Upper lobe of right lung (tissue), 1 donor: ENCODE measurements around the gene RFNG. TPM values are rescaled to one million over a fixed set of nuclear protein-coding genes. Genes with fewer than 3 reads are reported as not detected.
A peak's percentile ranks its signal among the peaks of the same experiment; 100 is the strongest.

Source experiments
- ATAC-seq: fragments of 200-7000 bp; cut with Tn5 transposase; one replicate; pipeline ENCODE4 v1.9.1; 2020; ENCODE audit warnings: mild to moderate bottlenecking, moderate library complexity
- DNase-seq: peaks from one replicate; pipeline ENCODE4 v3.0.0-alpha.2; 2020
- H3K27ac ChIP-seq: fragments of 200-600 bp; one replicate; pipeline ENCODE4 v1.8.0; 2022
- H3K27me3 ChIP-seq: fragments of 200-600 bp; one replicate; pipeline ENCODE4 v1.8.0; 2022; ENCODE audit warnings: mild to moderate bottlenecking
- H3K36me3 ChIP-seq: fragments of 200-600 bp; one replicate; pipeline ENCODE4 v1.8.0; 2022
- H3K4me1 ChIP-seq: fragments of 200-600 bp; one replicate; pipeline ENCODE4 v1.8.0; 2022
- H3K4me3 ChIP-seq: fragments of 200-600 bp; one replicate; pipeline ENCODE4 v1.8.0; 2022; ENCODE audit warnings: mild to moderate bottlenecking
- H3K9me3 ChIP-seq: fragments of 200-600 bp; one replicate; pipeline ENCODE4 v1.8.0; 2022
- intact Hi-C: fragments of 100-400 bp; cut with DNase I; formaldehyde crosslinking; loops from one replicate; pipeline ENCODE4 v1.11.0; 2022
- total RNA-seq: library from RNA; stranded (reverse); fragmentation: NEBNext Ultra II Directional; extraction: Animal tissue kit (Norgen Biotek cat#: 25700); gene quantifications from one replicate; pipeline ENCODE4 v1.2.1, GENCODE V29; 2021
- TF ChIP-seq, protein P1 (sequence below): fragments of 200-600 bp; IDR thresholded peaks from one replicate; pipeline ENCODE4 v1.8.0; 2022; ENCODE audit warnings: antibody characterized with exemption
- donor health status: DM: no; HTN: yes; CAD: no; lungs with severe emphysema.

RFNG gene
- total RNA-seq, 1 donor from 2014 or later: 38.5 TPM

GRCh38 chr17:82050152-82050760 is 1.4 kb downstream of the RFNG start:
- TF ChIP-seq, protein P1, sequence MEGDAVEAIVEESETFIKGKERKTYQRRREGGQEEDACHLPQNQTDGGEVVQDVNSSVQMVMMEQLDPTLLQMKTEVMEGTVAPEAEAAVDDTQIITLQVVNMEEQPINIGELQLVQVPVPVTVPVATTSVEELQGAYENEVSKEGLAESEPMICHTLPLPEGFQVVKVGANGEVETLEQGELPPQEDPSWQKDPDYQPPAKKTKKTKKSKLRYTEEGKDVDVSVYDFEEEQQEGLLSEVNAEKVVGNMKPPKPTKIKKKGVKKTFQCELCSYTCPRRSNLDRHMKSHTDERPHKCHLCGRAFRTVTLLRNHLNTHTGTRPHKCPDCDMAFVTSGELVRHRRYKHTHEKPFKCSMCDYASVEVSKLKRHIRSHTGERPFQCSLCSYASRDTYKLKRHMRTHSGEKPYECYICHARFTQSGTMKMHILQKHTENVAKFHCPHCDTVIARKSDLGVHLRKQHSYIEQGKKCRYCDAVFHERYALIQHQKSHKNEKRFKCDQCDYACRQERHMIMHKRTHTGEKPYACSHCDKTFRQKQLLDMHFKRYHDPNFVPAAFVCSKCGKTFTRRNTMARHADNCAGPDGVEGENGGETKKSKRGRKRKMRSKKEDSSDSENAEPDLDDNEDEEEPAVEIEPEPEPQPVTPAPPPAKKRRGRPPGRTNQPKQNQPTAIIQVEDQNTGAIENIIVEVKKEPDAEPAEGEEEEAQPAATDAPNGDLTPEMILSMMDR: no peak
- Histone ChIP-seq H3K27ac (peak overlapping the region; percentile 61), H3K4me3 (peak overlapping the region; percentile 68), H3K36me3 (peaks cover 23% of the 10 kb centered on the region), H3K4me1 (peaks cover 20% of the 10 kb centered on the region), H3K9me3 (no peaks in the 10 kb centered on the region), H3K27me3 (no peaks in the 10 kb centered on the region)
- intact Hi-C loops: no loop called here
- no peak for DNase-seq
- ATAC-seq: no peak

- no peak for ATAC-seq
- Histone ChIP-seq H3K27ac (no peak overlapping the region), H3K27me3 (no peaks in the 10 kb centered on the region), H3K9me3 (no peaks in the 10 kb centered on the region), H3K4me1 (peaks cover 20% of the 10 kb centered on the region), H3K36me3 (peaks cover 16% of the 10 kb centered on the region), H3K4me3 (no peak overlapping the region)
- intact Hi-C loops: no loop called here
- TF ChIP-seq, protein P1: no peak
- DNase-seq: no peak
Measured at GRCh38 chr17:82049521-82049971, 2.1 kb downstream of the RFNG start.

- intact Hi-C loops: no loop called here
- no peaks in the 10 kb centered on the region for H3K27me3 ChIP-seq
- DNase-seq: no peak
- H3K36me3 ChIP-seq: peaks cover 15% of the 10 kb centered on the region
- no peak overlapping the region for H3K4me3 ChIP-seq
- no peak overlapping the region for H3K27ac ChIP-seq
- ATAC-seq: no peak
- H3K9me3 ChIP-seq: no peaks in the 10 kb centered on the region
- TF ChIP-seq, protein P1: no peak
- H3K4me1 ChIP-seq: peaks cover 20% of the 10 kb centered on the region
Measured at GRCh38 chr17:82049106-82049505, 2.5 kb downstream of the RFNG start.

GRCh38 chr17:82048571-82048971 is 3.0 kb downstream of the RFNG start:
- Histone ChIP-seq H3K36me3 (peaks cover 15% of the 10 kb centered on the region), H3K4me1 (peaks cover 20% of the 10 kb centered on the region), H3K9me3 (no peaks in the 10 kb centered on the region), H3K27ac (no peak overlapping the region), H3K27me3 (no peaks in the 10 kb centered on the region), H3K4me3 (no peak overlapping the region)
- TF ChIP-seq, protein P1: no peak
- DNase-seq: no peak
- intact Hi-C loops: no loop called here
- ATAC-seq: no peak

GRCh38 chr17:82047914-82048570 is 3.6 kb downstream of the RFNG start:
- TF ChIP-seq, protein P1: no peak
- no peaks in the 10 kb centered on the region for H3K27me3 ChIP-seq
- ATAC-seq (no peak), DNase-seq (no peak)
- peaks cover 15% of the 10 kb centered on the region for H3K36me3 ChIP-seq
- H3K4me3 ChIP-seq: no peak overlapping the region
- H3K4me1 ChIP-seq: peaks cover 17% of the 10 kb centered on the region
- no peaks in the 10 kb centered on the region for H3K9me3 ChIP-seq
- no peak overlapping the region for H3K27ac ChIP-seq
- intact Hi-C loops: no loop called here
